ENCODE data around the gene NUP35.

Gene NUP35

GRCh38 chr2:183093857-183094657 is 30.2 kb upstream of the NUP35 start:
- Histone ChIP-seq H3K4me1 (ENCODE audit: insufficient read depth, low read length, severe bottlenecking) (no peaks in the 10 kb centered on the region), H3K27ac (ENCODE audit: low read depth, low read length, poor library complexity, severe bottlenecking) (no peak overlapping the region), H2AFZ (ENCODE audit: low read length) (no peak overlapping the region), H3K9me2 (ENCODE audit: low read depth, low read length) (no peaks in the 10 kb centered on the region), H3K9me3 (ENCODE audit: low read length) (no peaks in the 10 kb centered on the region), H3K9ac (ENCODE audit: low read length) (no peak overlapping the region), H3K4me2 (ENCODE audit: low read length) (no peak overlapping the region), H3K79me2 (ENCODE audit: insufficient read depth, low read length) (no peaks in the 10 kb centered on the region), H3K4me3 (ENCODE audit: low read depth, low read length, poor library complexity, severe bottlenecking) (no peak overlapping the region), H3F3A (ENCODE audit: insufficient read depth, low read length) (no peaks in the 10 kb centered on the region), H4K20me1 (ENCODE audit: insufficient read depth, low read length) (no peaks in the 10 kb centered on the region), H3K36me3 (ENCODE audit: insufficient read depth, low read length) (no peaks in the 10 kb centered on the region), H3K27me3 (ENCODE audit: insufficient read depth, low read length) (no peaks in the 10 kb centered on the region)
- no peak for TF ChIP-seq CTCF (IDR thresholded peaks at IDR 0.05; ENCODE audit: low read length)
- TF ChIP-seq EZH2 (IDR thresholded peaks at IDR 0.05; ENCODE audit: borderline replicate concordance, low read length), result no peak

GRCh38 chr2:183105402-183106134 is 18.7 kb upstream of the NUP35 start:
- Histone ChIP-seq H4K20me1 (ENCODE audit: insufficient read depth, low read length) (no peaks in the 10 kb centered on the region), H3F3A (ENCODE audit: insufficient read depth, low read length) (no peaks in the 10 kb centered on the region), H3K4me3 (ENCODE audit: low read depth, low read length, poor library complexity, severe bottlenecking) (no peak overlapping the region), H3K9ac (ENCODE audit: low read length) (no peak overlapping the region), H3K9me3 (ENCODE audit: low read length) (no peaks in the 10 kb centered on the region), H3K9me2 (ENCODE audit: low read depth, low read length) (no peaks in the 10 kb centered on the region), H2AFZ (ENCODE audit: low read length) (no peak overlapping the region), H3K4me1 (ENCODE audit: insufficient read depth, low read length, severe bottlenecking) (no peaks in the 10 kb centered on the region), H3K27ac (ENCODE audit: low read depth, low read length, poor library complexity, severe bottlenecking) (no peak overlapping the region), H3K27me3 (ENCODE audit: insufficient read depth, low read length) (no peaks in the 10 kb centered on the region), H3K79me2 (ENCODE audit: insufficient read depth, low read length) (no peaks in the 10 kb centered on the region), H3K36me3 (ENCODE audit: insufficient read depth, low read length) (no peaks in the 10 kb centered on the region), H3K4me2 (ENCODE audit: low read length) (no peak overlapping the region)
- TF ChIP-seq CTCF (IDR thresholded peaks at IDR 0.05; ENCODE audit: low read length), result no peak
- no peak for TF ChIP-seq EZH2 (IDR thresholded peaks at IDR 0.05; ENCODE audit: borderline replicate concordance, low read length)

- TF ChIP-seq EZH2 (IDR thresholded peaks at IDR 0.05; ENCODE audit: borderline replicate concordance, low read length) (no peak), CTCF (IDR thresholded peaks at IDR 0.05; ENCODE audit: low read length) (no peak)
- no peaks in the 10 kb centered on the region for H3K27me3 ChIP-seq (ENCODE audit: insufficient read depth, low read length)
- H3K36me3 ChIP-seq (ENCODE audit: insufficient read depth, low read length), result no peaks in the 10 kb centered on the region
- no peaks in the 10 kb centered on the region for H4K20me1 ChIP-seq (ENCODE audit: insufficient read depth, low read length)
- no peak overlapping the region for H3K4me2 ChIP-seq (ENCODE audit: low read length)
- H3K4me3 ChIP-seq (ENCODE audit: low read depth, low read length, poor library complexity, severe bottlenecking), result no peak overlapping the region
- H3F3A ChIP-seq (ENCODE audit: insufficient read depth, low read length), result no peaks in the 10 kb centered on the region
- H3K9me3 ChIP-seq (ENCODE audit: low read length), result no peaks in the 10 kb centered on the region
- H2AFZ ChIP-seq (ENCODE audit: low read length), result no peak overlapping the region
- no peak overlapping the region for H3K27ac ChIP-seq (ENCODE audit: low read depth, low read length, poor library complexity, severe bottlenecking)
- no peak overlapping the region for H3K9ac ChIP-seq (ENCODE audit: low read length)
- no peaks in the 10 kb centered on the region for H3K4me1 ChIP-seq (ENCODE audit: insufficient read depth, low read length, severe bottlenecking)
- H3K9me2 ChIP-seq (ENCODE audit: low read depth, low read length), result no peaks in the 10 kb centered on the region
- H3K79me2 ChIP-seq (ENCODE audit: insufficient read depth, low read length), result no peaks in the 10 kb centered on the region
These were observed 11.7 kb upstream of the NUP35 start for GRCh38 chr2:183112577-183112976.
